ENCODE results near the gene PIAS1.

- TF ChIP-seq CTCF (IDR thresholded peaks at IDR 0.05; ENCODE audit: insufficient read depth, low read length, poor library complexity, severe bottlenecking) (no peak), EZH2phosphoT487 (conservative IDR thresholded peaks at IDR 0.05; ENCODE audit: low read length) (no peak)
These were observed 28.2 kb upstream of the PIAS1 start for GRCh38 chr15:68025835-68026424.

Measured in SU-DHL-6 (cell line).